HepG2 (cell line): Measurements from ENCODE around the gene MTHFD2L. TPM values are rescaled to one million over a fixed set of nuclear protein-coding genes. Genes with fewer than 3 reads are reported as not detected.

Experiments used
- ARID2 ChIP-seq: sonication (generic); formaldehyde crosslinking; IDR thresholded peaks from 2 replicates; pipeline ENCODE4 v1.8.1; 2022; ENCODE audit warnings: mild to moderate bottlenecking, missing genetic modification reagents, borderline replicate concordance
- BORCS8-MEF2B ChIP-seq: sonication (generic); formaldehyde crosslinking; IDR thresholded peaks from 2 replicates; pipeline ENCODE4 v1.8.0; 2022; ENCODE audit warnings: mild to moderate bottlenecking, missing genetic modification reagents
- BRD4 ChIP-seq: sonication (generic); formaldehyde crosslinking; IDR thresholded peaks from 2 replicates; pipeline ENCODE4 v1.4.0; 2020; ENCODE audit warnings: missing genetic modification reagents
- EED ChIP-seq: sonication (generic); formaldehyde crosslinking; IDR thresholded peaks from 2 replicates; pipeline ENCODE4 v1.5.0; 2020; ENCODE audit warnings: mild to moderate bottlenecking, missing genetic modification reagents
- ELF1 ChIP-seq: sonication (generic); formaldehyde crosslinking; IDR thresholded peaks from 2 replicates; pipeline ENCODE4 v1.4.0; 2020; ENCODE audit warnings: missing genetic modification reagents
- HNRNPUL1 ChIP-seq: fragments of 200-400 bp; formaldehyde crosslinking; IDR thresholded peaks from 2 replicates; pipeline ENCODE4 v1.6.1; 2017; ENCODE audit warnings: low read depth, mild to moderate bottlenecking, low read length, moderate library complexity
- KDM1A ChIP-seq: IDR thresholded peaks from 2 replicates; pipeline ENCODE4 v1.6.1; 2016; ENCODE audit warnings: missing compliant biosample characterization
- KDM5A ChIP-seq: fragments of 200-600 bp; sonication (generic); IDR thresholded peaks from 2 replicates; pipeline ENCODE4 v1.7.0; 2018; ENCODE audit warnings: antibody characterized with exemption, mild to moderate bottlenecking, low read length, borderline replicate concordance
- KDM6A ChIP-seq: IDR thresholded peaks from 2 replicates; pipeline ENCODE4 v1.6.1; 2016; ENCODE audit warnings: low read depth
- MEIS1 ChIP-seq: sonication (generic); formaldehyde crosslinking; IDR thresholded peaks from 2 replicates; pipeline ENCODE4 v1.9.0; 2021; ENCODE audit warnings: mild to moderate bottlenecking, missing genetic modification reagents, moderate library complexity, borderline replicate concordance
- MTF1 ChIP-seq: sonication (generic); formaldehyde crosslinking; IDR thresholded peaks from 2 replicates; pipeline ENCODE4 v1.5.0; 2020; ENCODE audit warnings: missing genetic modification reagents
- NFE2L2 ChIP-seq: fragments of 150-350 bp; IDR thresholded peaks from 2 replicates; pipeline ENCODE4 v1.6.1; 2014; ENCODE audit warnings: low read length
- SNAPC2 ChIP-seq: sonication (generic); formaldehyde crosslinking; IDR thresholded peaks from 2 replicates; pipeline ENCODE4 v1.8.1; 2022; ENCODE audit warnings: mild to moderate bottlenecking, missing genetic modification reagents
- SP140L ChIP-seq: sonication (generic); formaldehyde crosslinking; IDR thresholded peaks from 2 replicates; pipeline ENCODE4 v1.4.0; 2020; ENCODE audit warnings: missing genetic modification reagents, borderline replicate concordance
- TOE1 ChIP-seq: sonication (generic); formaldehyde crosslinking; IDR thresholded peaks from 2 replicates; pipeline ENCODE4 v1.4.0; 2020; ENCODE audit warnings: mild to moderate bottlenecking, missing genetic modification reagents
- TRIM24 ChIP-seq: sonication (generic); formaldehyde crosslinking; IDR thresholded peaks from 2 replicates; pipeline ENCODE4 v1.8.0; 2022; ENCODE audit warnings: mild to moderate bottlenecking, missing genetic modification reagents
- TSC22D2 ChIP-seq: sonication (generic); formaldehyde crosslinking; IDR thresholded peaks from 2 replicates; pipeline ENCODE4 v1.5.1; 2020; ENCODE audit warnings: missing genetic modification reagents, mild to moderate bottlenecking, borderline replicate concordance
- XBP1 ChIP-seq: sonication (generic); formaldehyde crosslinking; IDR thresholded peaks from 2 replicates; pipeline ENCODE4 v1.5.0; 2020; ENCODE audit warnings: missing genetic modification reagents
- ZFYVE20 ChIP-seq: sonication (generic); formaldehyde crosslinking; IDR thresholded peaks from 2 replicates; pipeline ENCODE4 v1.8.0; 2023; ENCODE audit warnings: low read depth, mild to moderate bottlenecking, moderate library complexity, missing genetic modification reagents, borderline replicate concordance
- ZNF143 ChIP-seq: sonication (generic); formaldehyde crosslinking; IDR thresholded peaks from 2 replicates; pipeline ENCODE4 v1.4.0; 2020; ENCODE audit warnings: missing genetic modification reagents
- ZNF543 ChIP-seq: sonication (generic); formaldehyde crosslinking; IDR thresholded peaks from 2 replicates; pipeline ENCODE4 v1.4.0; 2020; ENCODE audit warnings: mild to moderate bottlenecking, missing genetic modification reagents
- ZNF670 ChIP-seq: sonication (generic); formaldehyde crosslinking; IDR thresholded peaks from 2 replicates; pipeline ENCODE4 v1.8.0; 2022; ENCODE audit warnings: mild to moderate bottlenecking, missing genetic modification reagents, borderline replicate concordance
- polyA plus RNA-seq, 8 experiments: library from polyadenylated mRNA; depleted of rRNA in 3 of 8; stranded (reverse) in 7 of 8; unstranded in 1 of 8; fragments of >200 nt; fragmentation: Illumina TruSeq in 4 of 8; extraction: Trizol in 4 of 8; gene quantifications; 2 replicates each; pipeline versions ENCODE4 v1.2.1 to v1.2.3, GENCODE V29; 2011 to 2016; ENCODE audit warnings: low read depth in 4 of 8, missing spikeins in 1 of 8, mixed read lengths in 1 of 8; ENCODE audit not compliant: insufficient read depth in 1 of 8
- total RNA-seq, 5 experiments: library from RNA; depleted of rRNA; stranded (reverse); fragments of >200 nt; fragmentation: Illumina TruSeq; extraction: Trizol; gene quantifications; 2 replicates each; pipeline ENCODE4 v1.2.3, GENCODE V29; 2016; ENCODE audit warnings: low read depth in 1 of 5
- TF ChIP-seq, protein P1 (sequence below): sonication (generic); formaldehyde crosslinking; IDR thresholded peaks from 2 replicates; pipeline ENCODE4 v1.5.1; 2020; ENCODE audit warnings: missing genetic modification reagents, mild to moderate bottlenecking, borderline replicate concordance
- TF ChIP-seq, protein P2 (sequence below): IDR thresholded peaks from 2 replicates; pipeline ENCODE4 v1.6.1; 2018; ENCODE audit warnings: missing genetic modification reagents
- TF ChIP-seq, protein P3 (sequence below): sonication (generic); formaldehyde crosslinking; IDR thresholded peaks from 2 replicates; pipeline ENCODE4 v1.4.0; 2020; ENCODE audit warnings: missing genetic modification reagents, borderline replicate concordance
- TF ChIP-seq, protein P4 (sequence below): sonication (generic); formaldehyde crosslinking; IDR thresholded peaks from 2 replicates; pipeline ENCODE4 v1.4.0; 2020; ENCODE audit warnings: missing genetic modification reagents

Gene MTHFD2L
- total and polyA plus RNA-seq, 2 of the 13 experiments (the other 11 are each of a cell fraction or from before 2014, with no cell fraction given) = 10.5 to 14.9 TPM

DNA sequence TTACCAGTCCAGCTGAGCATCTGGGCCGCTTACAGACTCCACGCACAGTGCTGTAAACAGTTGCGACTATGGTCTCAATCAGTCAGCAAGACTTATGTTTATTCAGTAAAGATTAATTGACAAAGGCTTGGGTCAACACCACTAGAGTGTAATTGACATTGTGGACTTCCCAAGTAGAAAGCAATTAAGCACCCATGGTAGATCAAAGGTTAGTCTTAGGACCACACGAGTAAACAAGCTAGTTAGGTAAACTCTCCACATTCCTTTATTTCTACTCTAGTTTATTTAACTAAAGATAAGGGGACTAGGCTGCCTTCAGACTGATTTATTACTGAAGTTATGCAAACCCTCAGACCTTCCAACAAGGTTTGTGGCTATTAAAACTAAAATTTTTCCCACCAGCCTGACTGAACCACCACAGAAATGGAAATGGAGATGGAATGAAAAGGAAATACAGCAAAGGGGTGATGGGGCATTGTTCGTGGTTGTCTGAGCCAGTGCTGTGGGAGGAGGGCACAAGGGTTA, 44.2 kb downstream of the MTHFD2L start (continued):
- TF ChIP-seq, protein P1, sequence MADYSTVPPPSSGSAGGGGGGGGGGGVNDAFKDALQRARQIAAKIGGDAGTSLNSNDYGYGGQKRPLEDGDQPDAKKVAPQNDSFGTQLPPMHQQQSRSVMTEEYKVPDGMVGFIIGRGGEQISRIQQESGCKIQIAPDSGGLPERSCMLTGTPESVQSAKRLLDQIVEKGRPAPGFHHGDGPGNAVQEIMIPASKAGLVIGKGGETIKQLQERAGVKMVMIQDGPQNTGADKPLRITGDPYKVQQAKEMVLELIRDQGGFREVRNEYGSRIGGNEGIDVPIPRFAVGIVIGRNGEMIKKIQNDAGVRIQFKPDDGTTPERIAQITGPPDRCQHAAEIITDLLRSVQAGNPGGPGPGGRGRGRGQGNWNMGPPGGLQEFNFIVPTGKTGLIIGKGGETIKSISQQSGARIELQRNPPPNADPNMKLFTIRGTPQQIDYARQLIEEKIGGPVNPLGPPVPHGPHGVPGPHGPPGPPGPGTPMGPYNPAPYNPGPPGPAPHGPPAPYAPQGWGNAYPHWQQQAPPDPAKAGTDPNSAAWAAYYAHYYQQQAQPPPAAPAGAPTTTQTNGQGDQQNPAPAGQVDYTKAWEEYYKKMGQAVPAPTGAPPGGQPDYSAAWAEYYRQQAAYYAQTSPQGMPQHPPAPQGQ = no peak
- TF ChIP-seq ZNF143 = no peak
- TF ChIP-seq ZNF670 (CRISPR knock-in tag) = no peak
- TF ChIP-seq TSC22D2 = 0 out of 2 replicates have a peak, but pooled peaks have one; percentile 60
- TF ChIP-seq HNRNPUL1 = no peak
- TF ChIP-seq MEIS1 (CRISPR knock-in tag) = peak; percentile 73; the same call in 1 of the 2 replicates
- TF ChIP-seq KDM1A (CRISPR knock-in tag) = peak; percentile 78
- no peak for TF ChIP-seq TRIM24 (CRISPR knock-in tag)
- TF ChIP-seq ELF1 (CRISPR knock-in tag) = peak; percentile 41; the same call in 1 of the 2 replicates
- no peak for TF ChIP-seq BORCS8-MEF2B (CRISPR knock-in tag)
- TF ChIP-seq, protein P2, sequence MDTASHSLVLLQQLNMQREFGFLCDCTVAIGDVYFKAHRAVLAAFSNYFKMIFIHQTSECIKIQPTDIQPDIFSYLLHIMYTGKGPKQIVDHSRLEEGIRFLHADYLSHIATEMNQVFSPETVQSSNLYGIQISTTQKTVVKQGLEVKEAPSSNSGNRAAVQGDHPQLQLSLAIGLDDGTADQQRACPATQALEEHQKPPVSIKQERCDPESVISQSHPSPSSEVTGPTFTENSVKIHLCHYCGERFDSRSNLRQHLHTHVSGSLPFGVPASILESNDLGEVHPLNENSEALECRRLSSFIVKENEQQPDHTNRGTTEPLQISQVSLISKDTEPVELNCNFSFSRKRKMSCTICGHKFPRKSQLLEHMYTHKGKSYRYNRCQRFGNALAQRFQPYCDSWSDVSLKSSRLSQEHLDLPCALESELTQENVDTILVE = peak; percentile 66; the same call in 1 of the 2 replicates
- TF ChIP-seq, protein P3, sequence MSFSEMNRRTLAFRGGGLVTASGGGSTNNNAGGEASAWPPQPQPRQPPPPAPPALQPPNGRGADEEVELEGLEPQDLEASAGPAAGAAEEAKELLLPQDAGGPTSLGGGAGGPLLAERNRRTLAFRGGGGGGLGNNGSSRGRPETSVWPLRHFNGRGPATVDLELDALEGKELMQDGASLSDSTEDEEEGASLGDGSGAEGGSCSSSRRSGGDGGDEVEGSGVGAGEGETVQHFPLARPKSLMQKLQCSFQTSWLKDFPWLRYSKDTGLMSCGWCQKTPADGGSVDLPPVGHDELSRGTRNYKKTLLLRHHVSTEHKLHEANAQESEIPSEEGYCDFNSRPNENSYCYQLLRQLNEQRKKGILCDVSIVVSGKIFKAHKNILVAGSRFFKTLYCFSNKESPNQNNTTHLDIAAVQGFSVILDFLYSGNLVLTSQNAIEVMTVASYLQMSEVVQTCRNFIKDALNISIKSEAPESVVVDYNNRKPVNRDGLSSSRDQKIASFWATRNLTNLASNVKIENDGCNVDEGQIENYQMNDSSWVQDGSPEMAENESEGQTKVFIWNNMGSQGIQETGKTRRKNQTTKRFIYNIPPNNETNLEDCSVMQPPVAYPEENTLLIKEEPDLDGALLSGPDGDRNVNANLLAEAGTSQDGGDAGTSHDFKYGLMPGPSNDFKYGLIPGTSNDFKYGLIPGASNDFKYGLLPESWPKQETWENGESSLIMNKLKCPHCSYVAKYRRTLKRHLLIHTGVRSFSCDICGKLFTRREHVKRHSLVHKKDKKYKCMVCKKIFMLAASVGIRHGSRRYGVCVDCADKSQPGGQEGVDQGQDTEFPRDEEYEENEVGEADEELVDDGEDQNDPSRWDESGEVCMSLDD (CRISPR knock-in tag) = no peak
- no peak for TF ChIP-seq BRD4
- no peak for TF ChIP-seq ZNF543 (CRISPR knock-in tag)
- TF ChIP-seq, protein P4, sequence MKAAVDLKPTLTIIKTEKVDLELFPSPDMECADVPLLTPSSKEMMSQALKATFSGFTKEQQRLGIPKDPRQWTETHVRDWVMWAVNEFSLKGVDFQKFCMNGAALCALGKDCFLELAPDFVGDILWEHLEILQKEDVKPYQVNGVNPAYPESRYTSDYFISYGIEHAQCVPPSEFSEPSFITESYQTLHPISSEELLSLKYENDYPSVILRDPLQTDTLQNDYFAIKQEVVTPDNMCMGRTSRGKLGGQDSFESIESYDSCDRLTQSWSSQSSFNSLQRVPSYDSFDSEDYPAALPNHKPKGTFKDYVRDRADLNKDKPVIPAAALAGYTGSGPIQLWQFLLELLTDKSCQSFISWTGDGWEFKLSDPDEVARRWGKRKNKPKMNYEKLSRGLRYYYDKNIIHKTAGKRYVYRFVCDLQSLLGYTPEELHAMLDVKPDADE (CRISPR knock-in tag) = no peak
- no peak for TF ChIP-seq MTF1 (CRISPR knock-in tag)
- no peak for TF ChIP-seq ZFYVE20 (CRISPR knock-in tag)
- no peak for TF ChIP-seq XBP1 (CRISPR knock-in tag)
- no peak for TF ChIP-seq TOE1
- TF ChIP-seq SP140L (CRISPR knock-in tag) = no peak
- peak; percentile 84 for TF ChIP-seq SNAPC2
- TF ChIP-seq KDM6A = peak; percentile 43; the same call in 1 of the 2 replicates
- no peak for TF ChIP-seq ARID2 (CRISPR knock-in tag)
- TF ChIP-seq EED (CRISPR knock-in tag) = no peak
- no peak for TF ChIP-seq KDM5A
- TF ChIP-seq NFE2L2 = no peak
